AG04449 (cell line): ENCODE results near the gene TULP3.
A peak's percentile ranks its signal among the peaks of the same experiment; 100 is the strongest.

Experiments used
- CTCF ChIA-PET: fragments of 350-600 bp; formaldehyde crosslinking; extraction: SDS; loops from one replicate; lab custom pipeline; 2021; ENCODE audit warnings: antibody characterized with exemption; lab: Yijun Ruan, JAX
- POLR2A ChIA-PET: fragments of 400-600, 350-600 bp; formaldehyde crosslinking; extraction: SDS; loops from one replicate; lab custom pipeline; 2020; ENCODE audit warnings: antibody characterized with exemption, inconsistent platforms; lab: Yijun Ruan, JAX
- DNase-seq: peaks from one replicate; pipeline ENCODE4 v3.0.0-alpha.2; 2010; ENCODE audit warnings: low read depth, low spot score
- H3K4me3 ChIP-seq: 2 replicates; pipeline ENCODE4 v1.5.1; 2011; ENCODE audit warnings: low read depth, mild to moderate bottlenecking, control low read depth, low read length
- CTCF ChIP-seq: IDR thresholded peaks from one replicate; pipeline ENCODE4 v1.5.1; 2011; ENCODE audit warnings: mild to moderate bottlenecking, moderate library complexity, low read length, control low read depth, inconsistent platforms; ENCODE audit not compliant: insufficient read depth; ENCODE audit errors: missing control alignments

The TULP3 gene

GRCh38 chr12:2876431-2877046, 14.2 kb upstream of the TULP3 start:
- POLR2A ChIA-PET = interaction anchor here (1.3 kb wide), 1 partner anchor 16 kb away, joined by 5 read pairs; no protein-coding TSS in a partner anchor
- DNase-seq = no peak
- CTCF ChIA-PET = interaction anchor here (1.1 to 2.6 kb wide), 4 partner anchors 10 to 69 kb away, joined by 3 to 21 read pairs (median 11); no protein-coding TSS in a partner anchor
- no peak for TF ChIP-seq CTCF
- peak overlapping the region; percentile 76 for H3K4me3 ChIP-seq

GRCh38 chr12:2877047-2877952, 13.4 kb upstream of the TULP3 start, which contains the start of the genes FOXM1 and RHNO1:
Gene FOXM1 (minus strand): TSS chr12:2877174. CDS start chr12:2874478, 2,696 bp downstream.
Gene RHNO1 (plus strand): TSS chr12:2877223. CDS start chr12:2885367, 8,144 bp downstream.
- peak; percentile 26 for TF ChIP-seq CTCF
- ChIA-PET CTCF (interaction anchor here (0.7 to 2.6 kb wide), 7 partner anchors 10 to 157 kb away, joined by 3 to 21 read pairs (median 5); partner anchors contain the start of gene ITFG2), POLR2A (interaction anchor here (1.1 to 1.3 kb wide), 2 partner anchors 13 to 15 kb away, joined by 3 to 5 read pairs; partner anchors contain the start of gene TULP3)
- H3K4me3 ChIP-seq = peak within 1 kb of the TSS; percentile 76
- DNase-seq = no peak

DNA sequence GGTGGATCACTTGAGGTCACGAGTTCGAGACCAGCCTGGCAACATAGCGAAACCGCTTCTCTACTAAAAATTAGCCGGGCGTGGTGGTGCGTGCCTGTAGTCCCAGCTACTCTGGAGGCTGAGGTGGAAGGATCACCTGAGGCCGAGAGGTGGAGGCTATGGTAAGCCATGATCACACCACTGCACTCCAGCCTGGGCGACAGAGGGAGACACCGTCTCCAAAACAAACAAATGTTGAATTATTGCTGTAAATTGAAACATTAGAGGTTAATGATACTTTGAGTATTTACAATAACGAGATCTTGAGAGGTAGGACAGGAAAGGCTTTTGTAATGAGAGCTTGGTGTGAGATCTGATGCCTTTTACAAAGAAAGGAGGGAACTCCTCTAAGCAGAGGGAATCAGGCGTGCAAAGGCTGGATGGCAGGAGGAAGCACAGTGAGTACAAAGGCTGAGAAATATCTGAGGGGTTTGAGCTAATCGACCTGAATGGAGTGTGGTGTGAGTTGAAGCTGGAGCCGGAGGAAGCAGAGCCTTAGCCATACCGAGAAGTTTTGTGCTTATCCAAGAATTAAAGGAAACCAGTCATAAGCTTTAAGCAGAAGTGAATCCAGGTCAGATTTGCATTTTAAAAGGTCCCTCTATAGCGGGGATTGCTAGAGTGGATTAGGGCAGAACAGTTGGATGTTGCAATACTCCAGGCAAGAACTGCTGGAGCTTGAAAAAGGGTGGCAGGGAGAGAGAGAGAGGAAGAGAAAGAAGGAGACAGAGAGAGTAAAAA, 12.5 kb upstream of the TULP3 start:
- CTCF ChIA-PET = interaction anchor here (0.7 to 2.6 kb wide), 11 partner anchors 9 to 195 kb away, joined by 3 to 21 read pairs (median 5); partner anchors contain the start of gene ITFG2
- no peak for DNase-seq
- H3K4me3 ChIP-seq = peak overlapping the region; percentile 76
- POLR2A ChIA-PET = interaction anchor here (0.6 to 1.1 kb wide), 2 partner anchors 13 to 52 kb away, joined by 3 read pairs; partner anchors contain the start of gene TULP3
- TF ChIP-seq CTCF = no peak

DNA sequence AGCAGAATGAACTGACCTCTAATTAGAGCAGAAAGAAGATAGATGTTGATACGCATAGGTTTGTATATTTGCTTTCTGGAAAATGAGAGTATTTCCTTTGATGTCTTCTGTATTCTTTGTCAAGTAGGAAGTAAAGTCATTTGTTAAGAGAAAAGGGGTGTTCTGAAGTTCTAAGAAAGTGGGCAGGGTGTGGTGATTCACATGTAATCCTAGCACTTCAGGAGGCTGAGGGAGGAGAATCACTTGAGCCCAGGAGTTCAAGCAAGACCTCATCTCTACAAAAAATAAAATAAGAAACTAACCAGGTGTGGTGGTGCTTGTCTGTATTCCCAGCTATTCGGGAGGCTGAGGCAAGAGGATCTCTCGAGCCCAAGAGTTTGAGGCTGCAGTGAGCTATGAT, 10.8 kb upstream of the TULP3 start:
- CTCF ChIA-PET = interaction anchor here (1.5 to 2.2 kb wide), 4 partner anchors 11 to 154 kb away, joined by 4 to 9 read pairs (median 6); partner anchors contain the start of gene TULP3
- no peak overlapping the region for H3K4me3 ChIP-seq
- no peak for DNase-seq
- POLR2A ChIA-PET = interaction anchor here (1.7 kb wide), 1 partner anchor 11 kb away, joined by 5 read pairs; the partner anchor contains the start of gene TULP3
- no peak for TF ChIP-seq CTCF

- TF ChIP-seq CTCF = no peak
- POLR2A ChIA-PET = interaction anchor here (0.7 kb wide), 1 partner anchor 76 kb away, joined by 6 read pairs; no protein-coding TSS in a partner anchor
- DNase-seq = no peak
- CTCF ChIA-PET = interaction anchor here (0.6 to 3.8 kb wide), 21 partner anchors 10 to 170 kb away, joined by 3 to 31 read pairs (median 4); no protein-coding TSS in a partner anchor
- H3K4me3 ChIP-seq = no peak overlapping the region
Measured at GRCh38 chr12:2884810-2885209, 5.9 kb upstream of the TULP3 start.
